GM12878 (cell line): Measurements from ENCODE around the gene CXCL9. TPM values are rescaled to one million over a fixed set of nuclear protein-coding genes. Genes with fewer than 3 reads are reported as not detected.
A peak's percentile ranks its signal among the peaks of the same experiment; 100 is the strongest.

ENCODE experiments used
- ATAC-seq: fragments of 200-7000 bp; cut with Tn5 transposase; 3 replicates; pipeline ENCODE4 v1.9.1; 2020; ENCODE audit warnings: mild to moderate bottlenecking, moderate library complexity
- BruUV-seq: library from RNA; stranded (reverse); fragments of 400-500 nt; replicated peaks from 2 replicates; lab custom pipeline; 2021; lab: Mats Ljungman, UMichigan
- CTCF ChIA-PET: fragments of 300-600 bp; sonication (Branson Sonifier 250); formaldehyde crosslinking; extraction: SDS; loops from one replicate; lab custom pipeline; 2021; ENCODE audit warnings: inconsistent platforms; lab: Yijun Ruan, JAX
- POLR2A ChIA-PET: fragments of 350-600 bp; formaldehyde crosslinking; extraction: SDS; loops from one replicate; lab custom pipeline; 2021; ENCODE audit warnings: inconsistent platforms; lab: Charles Lee
- RAD21 ChIA-PET: fragments of 300-600 bp; sonication (Branson Sonifier 250); formaldehyde crosslinking; loops from one replicate; lab custom pipeline; 2023; ENCODE audit warnings: antibody characterized with exemption; ENCODE audit not compliant: unreplicated experiment; lab: Charles Lee
- SMC1A ChIA-PET: fragments of 300-600 bp; sonication (Branson Sonifier 250); formaldehyde crosslinking; loops from one replicate; lab custom pipeline; 2023; ENCODE audit not compliant: unreplicated experiment, uncharacterized antibody; lab: Charles Lee
- DNase-seq: peaks from one replicate; pipeline ENCODE4 v3.0.0-alpha.2; 2011; ENCODE audit warnings: low read depth, low spot score
- FAIRE-seq: peaks from 3 replicates; lab custom pipeline; 2011; peaks lifted over from hg19 to GRCh38; lab: Jason Lieb, UNC
- H2AFZ ChIP-seq: 2 replicates; pipeline ENCODE4 v1.6.0; 2011; ENCODE audit warnings: low read depth, low read length, control low read depth; ENCODE audit not compliant: control insufficient read depth
- H3K27ac ChIP-seq: 2 replicates; pipeline ENCODE4 v1.5.1; 2011; ENCODE audit warnings: control low read depth; ENCODE audit not compliant: control insufficient read depth, insufficient read depth
- H3K27me3 ChIP-seq, 2 experiments: replicated peaks in 1 of 2; 2 replicates each; pipeline versions ENCODE4 v1.6.0 to v1.6.1; 2011; ENCODE audit warnings: low read length in 1 of 2; ENCODE audit not compliant: control insufficient read depth in 2 of 2, insufficient read depth in 2 of 2
- H3K36me3 ChIP-seq, 2 experiments: 2 replicates each; pipeline ENCODE4 v1.5.1; 2011; ENCODE audit warnings: low read length in 1 of 2; ENCODE audit not compliant: control insufficient read depth in 2 of 2, insufficient read depth in 2 of 2
- H3K4me1 ChIP-seq: 2 replicates; pipeline ENCODE4 v1.6.1; 2011; ENCODE audit warnings: mild to moderate bottlenecking, low read length, moderate library complexity, mixed read lengths; ENCODE audit not compliant: control insufficient read depth, insufficient read depth
- H3K4me2 ChIP-seq: 2 replicates; pipeline ENCODE4 v1.6.0; 2011; ENCODE audit warnings: control low read depth; ENCODE audit not compliant: control insufficient read depth, insufficient read depth
- H3K4me3 ChIP-seq: fragments of 200-600 bp; sonication (generic); 2 replicates; pipeline ENCODE4 v1.5.1; 2016
- H3K79me2 ChIP-seq: 2 replicates; pipeline ENCODE4 v1.6.0; 2011; ENCODE audit warnings: low read length; ENCODE audit not compliant: control insufficient read depth, insufficient read depth
- H3K9ac ChIP-seq: 2 replicates; pipeline ENCODE4 v1.8.0; 2011; ENCODE audit warnings: low read length, control low read depth, mixed read lengths; ENCODE audit not compliant: control insufficient read depth, insufficient read depth
- H3K9me3 ChIP-seq: replicated peaks from 3 replicates; pipeline ENCODE4 v1.5.1; 2011; ENCODE audit warnings: mild to moderate bottlenecking, low read length; ENCODE audit not compliant: control insufficient read depth, insufficient read depth
- H4K20me1 ChIP-seq: 2 replicates; pipeline ENCODE4 v1.6.0; 2011; ENCODE audit not compliant: control insufficient read depth, insufficient read depth
- BRCA1 ChIP-seq: IDR thresholded peaks from 2 replicates; pipeline ENCODE4 v1.6.1; 2011; ENCODE audit warnings: low read depth, low read length, improper control_type of control experiment
- CEBPB ChIP-seq, 2 experiments: fragments of 150-350 bp in 1 of 2; IDR thresholded peaks; 2 replicates each; pipeline ENCODE4 v1.6.1; 2012 to 2014; ENCODE audit warnings: low read depth in 2 of 2, low read length in 2 of 2, borderline replicate concordance in 1 of 2, inconsistent platforms in 1 of 2
- FOXM1 ChIP-seq: IDR thresholded peaks from 2 replicates; pipeline ENCODE4 v1.6.1; 2012; ENCODE audit warnings: low read depth, mild to moderate bottlenecking, inconsistent platforms, low read length, moderate library complexity
- JUND ChIP-seq: IDR thresholded peaks from 2 replicates; pipeline ENCODE4 v1.6.1; 2012; ENCODE audit warnings: low read depth, mild to moderate bottlenecking, low read length, improper control_type of control experiment, moderate library complexity
- NFYB ChIP-seq: IDR thresholded peaks from 2 replicates; pipeline ENCODE4 v1.6.1; 2011; ENCODE audit warnings: low read depth, mild to moderate bottlenecking, low read length, improper control_type of control experiment, moderate library complexity; ENCODE audit not compliant: insufficient read depth
- RUNX3 ChIP-seq: IDR thresholded peaks from 2 replicates; pipeline ENCODE4 v1.6.1; 2012; ENCODE audit warnings: low read length, inconsistent platforms
- WGBS: methylation state at CpG from one replicate; pipeline ENCODE4 v1.1.6; 2016; ENCODE audit warnings: low lambda C conversion rate; ENCODE audit not compliant: insufficient replicate concordance, insufficient coverage; ENCODE audit errors: missing lambda C conversion rate; 5-methylcytosine and 5-hydroxymethylcytosine counted together
- in situ Hi-C: fragments of 300-500 bp; cut with MboI; formaldehyde crosslinking; loops from 9 replicates; pipeline ENCODE4 v1.14.3; 2018; ENCODE audit warnings: mixed read lengths
- intact Hi-C: fragments of 100-400 bp; cut with micrococcal nuclease; formaldehyde crosslinking; loops from one replicate; pipeline ENCODE4 v1.14.2; 2022; ENCODE audit not compliant: unreplicated experiment
- polyA plus RNA-seq, 11 experiments: library from polyadenylated mRNA; depleted of rRNA in 4 of 11; unstranded in 6 of 11; stranded (reverse) in 5 of 11; fragments of >200 nt; fragmentation: Nextera tagmentation in 4 of 11; fragmentation: Illumina TruSeq in 1 of 11; extraction: Ambion mirVana in 4 of 11; extraction: Trizol in 1 of 11; gene quantifications; 1 replicate in 1 of 11; 2 replicates in 10 of 11; pipeline versions ENCODE4 v1.2.1 to v1.2.3, GENCODE V29; 2011 to 2016; ENCODE audit warnings: inconsistent platforms in 2 of 11, missing spikeins in 2 of 11, low read depth in 1 of 11
- total RNA-seq, 4 experiments: library from RNA; depleted of rRNA in 3 of 4; stranded (reverse); fragments of >200 nt in 3 of 4; fragmentation: Illumina TruSeq in 1 of 4; extraction: Trizol in 1 of 4; gene quantifications; 2 replicates each; pipeline versions ENCODE4 v1.2.1 to v1.2.3, GENCODE V29; 2013 to 2021

CXCL9 gene
- total and polyA plus RNA-seq, 10 of the 15 experiments (the other 5 are each of a cell fraction or from before 2014, with no cell fraction given): 0.03 to 0.46 (median 0.22) TPM; not detected in 1

DNA sequence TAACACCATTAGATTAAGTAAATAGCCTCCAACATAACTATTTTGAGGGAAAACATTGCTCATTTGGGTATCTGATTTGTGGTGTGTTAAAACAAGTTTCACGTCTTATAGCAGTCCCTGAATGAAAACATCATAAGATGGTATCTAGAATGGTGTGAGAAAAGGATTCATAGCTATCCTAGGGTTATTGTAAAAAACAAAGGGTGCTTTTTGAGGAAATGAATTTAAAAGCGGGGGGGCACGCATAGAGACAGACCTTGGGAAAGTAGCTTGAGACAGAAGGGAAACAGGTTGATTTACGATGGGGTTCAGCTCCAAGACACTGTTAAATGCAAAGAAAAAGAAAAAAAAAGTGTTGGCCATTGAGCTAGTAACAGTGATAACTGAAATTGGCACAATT lies 16.8 kb upstream of the CXCL9 start:
- H3K4me2 ChIP-seq: no peak overlapping the region
- BruUV-seq: no TSS peak
- peaks cover 4% of the 10 kb centered on the region; the same call in 1 of the 2 replicates for H3K4me1 ChIP-seq
- FAIRE-seq: no peak
- H3K79me2 ChIP-seq: no peaks in the 10 kb centered on the region
- WGBS: 71% methylated on average over 4 of the region's 4 CpGs
- RAD21 ChIA-PET: interaction anchor here (0.7 to 2.3 kb wide), 2 partner anchors 31 to 118 kb away, joined by 3 to 9 read pairs; no protein-coding TSS in a partner anchor
- TF ChIP-seq JUND: no peak
- peak; percentile 18; the same call in 1 of the 2 replicates for TF ChIP-seq RUNX3
- no peak for TF ChIP-seq BRCA1
- H3K9ac ChIP-seq: no peak overlapping the region
- no peak overlapping the region for H3K27ac ChIP-seq
- H3K9me3 ChIP-seq: no peaks in the 10 kb centered on the region
- SMC1A ChIA-PET: interaction anchor here (0.8 to 2.1 kb wide), 7 partner anchors 16 to 43 kb away, joined by 3 to 11 read pairs (median 4); no protein-coding TSS in a partner anchor
- DNase-seq: no peak
- POLR2A ChIA-PET: interaction anchor here (0.6 kb wide), 1 partner anchor 85 kb away, joined by 5 read pairs; no protein-coding TSS in a partner anchor
- CTCF ChIA-PET: interaction anchor here (0.9 to 3.5 kb wide), 4 partner anchors 9 to 35 kb away, joined by 3 to 25 read pairs (median 9); no protein-coding TSS in a partner anchor
- no peaks in the 10 kb centered on the region; a peak in 1 of 4 replicates for H3K27me3 ChIP-seq
- in situ Hi-C loops (no loop called here), intact Hi-C loops (no loop called here)
- no peaks in the 10 kb centered on the region for H4K20me1 ChIP-seq
- ATAC-seq: no peak
- no peaks in the 10 kb centered on the region for H3K36me3 ChIP-seq
- H3K4me3 ChIP-seq: no peak overlapping the region
- H2AFZ ChIP-seq: no peak overlapping the region

- RAD21 ChIA-PET: no interaction called here
- FAIRE-seq (no peak), DNase-seq (no peak), ATAC-seq (0 out of 3 replicates have a peak, but pooled peaks have one; percentile 28)
- H3K4me2 ChIP-seq: peak within 1 kb of the TSS; percentile 62
- CTCF ChIA-PET: interaction anchor here (1.3 kb wide), 1 partner anchor 8 kb away, joined by 10 read pairs; no protein-coding TSS in a partner anchor
- no TSS peak for BruUV-seq
- TF ChIP-seq FOXM1: no peak
- TF ChIP-seq CEBPB (IDR thresholded peaks at IDR 0.05; ENCODE audit: borderline replicate concordance in 1 of 2, low read depth in 2 of 2, low read length in 2 of 2): no peak
- 0 out of 2 replicates have a peak, but pooled peaks have one; percentile 36 for TF ChIP-seq NFYB
- no peaks in the 10 kb centered on the region for H4K20me1 ChIP-seq
- H2AFZ ChIP-seq: no peak within 1 kb of the TSS; the same call in 1 of the 2 replicates
- WGBS: 12% methylated on average over 3 of the region's 3 CpGs
- in situ Hi-C loops: no loop called here
- no peak within 1 kb of the TSS for H3K4me3 ChIP-seq
- H3K27ac ChIP-seq: no peak within 1 kb of the TSS
- intact Hi-C loops: no loop called here
- no peaks in the 10 kb centered on the region for H3K79me2 ChIP-seq
- H3K4me1 ChIP-seq: peaks cover 4% of the 10 kb centered on the region; the same call in 1 of the 2 replicates
- H3K36me3 ChIP-seq: no peaks in the 10 kb centered on the region
- SMC1A ChIA-PET: interaction anchor here (0.8 to 1.6 kb wide), 2 partner anchors 31 to 44 kb away, joined by 3 to 5 read pairs; no protein-coding TSS in a partner anchor
- POLR2A ChIA-PET: no interaction called here
- H3K9ac ChIP-seq: no peak within 1 kb of the TSS
- no peaks in the 10 kb centered on the region; a peak in 1 of 4 replicates for H3K27me3 ChIP-seq
- no peaks in the 10 kb centered on the region for H3K9me3 ChIP-seq
Measured at GRCh38 chr4:76023389-76023788, 16.1 kb upstream of the CXCL9 start, which contains the start of gene CXCL10. TSS of gene CXCL10 (minus strand) at chr4:76023497. CDS start at chr4:76023431, 66 bp downstream.
